Measurements from ENCODE around the gene PTP4A2. TPM values are rescaled to one million over a fixed set of nuclear protein-coding genes. Genes with fewer than 3 reads are reported as not detected.

The PTP4A2 gene
- 572 and 600 TPM in 2 replicates for total RNA-seq

- intact Hi-C loops (cut with micrococcal nuclease), result loop anchor here (5.0 to 10.0 kb wide), 3 partner anchors 264 to 454 kb away; partner anchors contain the start of genes BSDC1, CCDC28B and PEF1
Measured at GRCh38 chr1:31938184-31938975, at the start of gene PTP4A2. TSS of gene PTP4A2 (minus strand) at chr1:31938368. CDS start at chr1:31919065, 19,303 bp downstream.

DNA sequence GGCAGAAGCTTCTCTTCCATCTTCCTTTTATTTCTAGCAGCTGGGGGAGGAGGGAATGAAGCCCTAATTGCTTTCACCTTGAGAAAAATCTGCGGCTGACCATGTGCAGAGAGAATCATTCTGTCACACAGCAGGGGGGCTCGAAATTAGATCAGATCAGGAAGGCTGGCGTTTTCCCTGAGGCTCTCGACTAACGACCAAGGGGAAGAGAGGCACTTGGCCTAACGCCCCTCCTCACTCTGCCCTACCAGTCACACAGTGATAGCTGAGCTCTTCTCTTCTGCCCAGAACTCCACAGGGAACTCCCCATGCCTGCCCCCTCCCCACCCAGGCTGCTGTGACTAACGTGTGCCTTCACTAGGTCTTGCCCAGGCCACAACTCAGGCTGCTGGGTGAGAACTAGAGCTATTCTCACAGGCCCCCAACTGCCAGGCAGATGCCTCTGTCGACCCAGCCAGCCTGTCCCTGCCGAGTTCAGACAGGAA lies 49.0 kb upstream of the PTP4A2 start:
- intact Hi-C loops (cut with micrococcal nuclease), result no loop called here

- intact Hi-C loops (cut with micrococcal nuclease), result no loop called here
Measured at GRCh38 chr1:31985430-31985829, 47.3 kb upstream of the PTP4A2 start.

DNA sequence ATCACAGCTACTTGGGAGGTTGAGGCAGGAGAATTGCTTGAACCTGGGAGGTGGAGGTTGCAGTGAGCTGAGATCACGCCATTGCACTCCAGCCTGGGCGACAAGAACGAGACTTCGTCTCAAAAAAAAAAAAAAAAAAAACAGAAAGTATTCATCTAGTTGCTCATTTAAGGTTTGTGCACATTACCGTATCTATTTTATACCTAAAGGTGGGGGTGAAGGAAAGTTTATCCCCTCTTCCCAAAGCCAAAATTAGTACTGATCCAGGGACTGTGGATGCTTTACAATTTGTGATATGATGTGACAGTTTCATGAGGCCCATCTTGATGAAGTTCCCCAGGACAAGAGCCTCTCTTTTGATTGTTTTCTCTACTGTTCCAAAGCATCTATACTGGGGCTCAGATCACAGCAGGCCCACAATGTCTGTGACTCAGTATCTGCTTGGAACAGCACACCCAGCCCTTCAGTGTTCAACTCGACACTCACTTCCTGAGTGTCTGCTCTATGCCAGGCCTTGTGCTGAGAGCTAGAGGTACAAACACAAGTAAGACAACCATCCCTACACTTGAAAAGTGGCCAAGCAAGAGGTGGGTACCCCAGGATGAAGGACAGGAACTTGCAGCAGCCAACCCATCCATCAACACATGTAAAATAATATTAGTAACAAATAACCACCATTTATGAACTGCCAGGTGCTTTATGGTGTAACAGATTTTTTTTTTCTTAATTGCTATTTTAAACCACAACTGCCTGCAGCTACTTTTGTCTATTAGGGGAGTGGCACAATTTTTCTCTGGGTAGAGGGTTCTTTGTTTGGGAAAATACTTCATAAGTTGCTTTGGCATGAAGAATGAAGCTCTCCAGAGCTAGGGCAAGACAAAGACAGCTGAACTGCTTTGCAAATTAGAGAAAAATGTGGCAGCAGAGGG lies 46.5 kb upstream of the PTP4A2 start:
- intact Hi-C loops (cut with micrococcal nuclease), result no loop called here

GRCh38 chr1:31981972-31982371 lies 43.8 kb upstream of the PTP4A2 start:
- intact Hi-C loops (cut with micrococcal nuclease), result loop anchor here (1.0 to 2.0 kb wide), 2 partner anchors 17 to 31 kb away; partner anchors contain the start of gene KHDRBS1

DNA sequence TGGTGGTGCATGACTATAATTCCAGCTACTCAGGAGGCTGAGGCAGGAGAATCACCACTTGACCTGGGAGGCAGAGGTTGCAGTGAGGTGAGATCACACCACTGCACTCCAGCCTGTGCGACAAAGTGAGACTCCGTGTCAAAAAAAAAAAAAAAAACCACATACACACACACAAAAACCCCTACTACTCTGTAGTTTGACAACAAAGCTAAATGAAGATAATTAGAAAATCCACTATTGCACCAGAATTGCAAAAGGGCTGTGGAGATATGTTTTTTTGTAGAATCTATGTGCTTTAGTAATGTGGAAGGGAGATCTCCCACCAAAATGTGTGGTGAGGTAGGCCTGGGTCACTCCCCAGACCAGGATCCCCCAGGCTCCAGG lies 43.3 kb upstream of the PTP4A2 start:
- intact Hi-C loops (cut with micrococcal nuclease), result loop anchor here (2.0 kb wide), 1 partner anchor 17 kb away; no protein-coding TSS in a partner anchor

- intact Hi-C loops (cut with micrococcal nuclease), result loop anchor here (2.0 kb wide), 1 partner anchor 16 kb away; no protein-coding TSS in a partner anchor
Measured at GRCh38 chr1:31980835-31981455, 42.8 kb upstream of the PTP4A2 start.

- intact Hi-C loops (cut with micrococcal nuclease), result no loop called here
Measured at GRCh38 chr1:31978843-31979400, 40.8 kb upstream of the PTP4A2 start.

DNA sequence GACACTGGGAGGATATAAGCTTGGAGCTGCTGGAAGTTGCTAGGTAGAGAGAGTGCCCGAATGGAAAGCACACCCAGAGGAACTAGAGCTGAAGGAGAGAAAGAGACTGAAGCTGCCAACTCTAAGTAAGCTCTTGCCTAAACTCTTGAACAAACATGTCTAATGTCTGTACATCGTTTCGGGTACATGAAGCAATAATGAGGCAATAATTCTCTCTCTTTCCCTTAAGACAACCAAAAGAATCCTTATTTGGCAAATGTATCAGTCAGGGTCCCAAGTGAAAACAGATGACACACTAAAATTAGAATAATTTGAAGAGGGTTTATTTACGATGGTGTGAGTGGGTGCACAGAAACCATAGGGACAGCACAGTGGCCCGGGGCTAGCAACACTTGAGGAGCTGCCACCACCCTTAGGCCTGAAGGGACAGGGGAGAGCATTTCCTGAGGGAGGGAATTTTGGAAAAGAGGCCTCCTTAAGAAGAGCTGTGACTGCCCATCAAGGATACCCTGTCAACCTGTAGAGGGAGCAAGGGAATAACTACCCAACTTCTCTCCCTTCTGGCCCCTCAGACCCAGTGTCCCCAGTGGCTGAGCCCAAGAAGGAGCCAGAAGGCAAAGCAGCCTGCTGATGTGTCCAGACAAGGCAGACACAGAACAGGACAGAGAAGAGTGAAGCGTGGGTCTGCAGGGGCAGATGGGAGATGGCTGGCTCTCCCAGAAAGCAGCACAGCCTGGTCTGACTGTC lies 39.4 kb upstream of the PTP4A2 start:
- intact Hi-C loops (cut with micrococcal nuclease), result no loop called here

DNA sequence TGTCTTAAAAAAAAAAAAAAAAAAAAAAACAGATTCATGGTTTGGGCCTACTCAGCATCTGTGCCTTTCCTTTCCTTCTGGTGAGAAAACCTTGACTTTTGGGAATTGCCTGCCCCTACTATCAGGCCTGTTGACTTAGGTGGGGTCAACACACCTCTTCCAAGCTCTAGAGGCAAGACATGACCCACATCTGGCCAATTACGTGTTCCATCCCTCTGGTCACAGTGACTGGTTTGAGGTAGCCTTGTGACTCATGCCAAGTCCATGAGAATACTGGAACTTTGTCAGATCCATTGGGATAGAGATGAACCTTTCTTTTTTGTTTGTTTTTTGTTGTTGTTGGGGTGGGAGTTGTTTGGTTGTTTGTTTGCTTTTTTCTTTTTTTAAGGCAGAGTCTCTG lies 38.2 kb upstream of the PTP4A2 start:
- intact Hi-C loops (cut with micrococcal nuclease), result no loop called here

DNA sequence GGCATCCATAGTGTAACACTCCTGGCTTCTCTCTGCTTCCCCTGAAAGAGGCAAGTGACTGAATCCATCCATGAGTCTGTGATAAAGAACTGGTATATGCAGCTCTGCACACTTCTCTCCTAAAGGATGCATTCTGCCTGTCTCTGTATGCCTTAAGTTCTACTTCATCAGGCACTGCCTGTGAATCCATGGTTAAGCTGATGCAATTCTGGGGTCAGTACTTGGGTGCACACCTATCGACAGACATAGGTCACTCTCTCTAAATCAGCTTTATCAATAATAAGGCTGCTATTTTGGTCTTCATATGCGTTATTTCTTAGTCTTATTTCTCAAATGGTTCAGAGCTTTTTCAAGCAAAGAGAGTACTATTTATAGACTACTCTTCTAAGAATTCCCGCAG lies 32.7 kb upstream of the PTP4A2 start:
- intact Hi-C loops (cut with micrococcal nuclease), result no loop called here

- intact Hi-C loops (cut with micrococcal nuclease), result no loop called here
Measured at GRCh38 chr1:31961536-31961935, 23.4 kb upstream of the PTP4A2 start.

GRCh38 chr1:31959521-31960340 lies 21.6 kb upstream of the PTP4A2 start:
- intact Hi-C loops (cut with micrococcal nuclease), result loop anchor here (10.0 kb wide), 1 partner anchor 805 kb away; no protein-coding TSS in a partner anchor

GRCh38 chr1:31957701-31958674 lies 19.8 kb upstream of the PTP4A2 start:
- intact Hi-C loops (cut with micrococcal nuclease), result loop anchor here (2.0 to 10.0 kb wide), 2 partner anchors 141 to 803 kb away; partner anchors contain the start of gene SPOCD1

- intact Hi-C loops (cut with micrococcal nuclease), result loop anchor here (1.0 to 10.0 kb wide), 6 partner anchors 8 to 801 kb away; partner anchors contain the start of gene SPOCD1
Measured at GRCh38 chr1:31955917-31956736, 18.0 kb upstream of the PTP4A2 start.

GRCh38 chr1:31954607-31955283 lies 16.6 kb upstream of the PTP4A2 start:
- intact Hi-C loops (cut with micrococcal nuclease), result loop anchor here (10.0 kb wide), 1 partner anchor 800 kb away; no protein-coding TSS in a partner anchor

Data from T-helper 1 cell treated with Interleukin-12 subunit alpha and Interleukin-12 subunit beta and Interleukin-4 antibody, amounts not matched to agents 30 ng/mL and 1 ng/mL, for 36 hours (primary cell).